H9 (cell line): ENCODE results near the gene ARMC9. TPM values are rescaled to one million over a fixed set of nuclear protein-coding genes. Genes with fewer than 3 reads are reported as not detected.
A peak's percentile ranks its signal among the peaks of the same experiment; 100 is the strongest.

Source experiments
- DNase-seq: peaks from one replicate; pipeline ENCODE4 v3.0.0-alpha.2; 2017
- H2AFZ ChIP-seq: one replicate; pipeline ENCODE4 v1.6.1; 2013; ENCODE audit warnings: mild to moderate bottlenecking, low read length, control low read depth, moderate library complexity
- H2AK5ac ChIP-seq: 2 replicates; pipeline ENCODE4 v1.6.1; 2013; ENCODE audit warnings: low read length, control low read depth, mixed read lengths; ENCODE audit not compliant: insufficient read length
- H2BK120ac ChIP-seq: one replicate; pipeline ENCODE4 v1.6.1; 2013; ENCODE audit warnings: low read depth, mild to moderate bottlenecking, low read length, control low read depth, inconsistent platforms; ENCODE audit not compliant: poor library complexity, severe bottlenecking
- H2BK12ac ChIP-seq: 2 replicates; pipeline ENCODE4 v1.6.1; 2013; ENCODE audit warnings: low read length, control low read depth, mixed read lengths, low read depth; ENCODE audit not compliant: insufficient read length
- H2BK15ac ChIP-seq: 2 replicates; pipeline ENCODE4 v1.6.1; 2013; ENCODE audit warnings: low read depth, low read length, control low read depth
- H2BK20ac ChIP-seq: one replicate; pipeline ENCODE4 v1.6.1; 2013; ENCODE audit warnings: low read depth, mild to moderate bottlenecking, low read length, control low read depth, inconsistent platforms; ENCODE audit not compliant: poor library complexity, severe bottlenecking
- H2BK5ac ChIP-seq: 2 replicates; pipeline ENCODE4 v1.6.1; 2013; ENCODE audit warnings: low read length, control low read depth, mixed read lengths; ENCODE audit not compliant: insufficient read length
- H3K14ac ChIP-seq: 2 replicates; pipeline ENCODE4 v1.6.1; 2013; ENCODE audit warnings: low read length, control low read depth; ENCODE audit not compliant: insufficient read depth
- H3K18ac ChIP-seq: 2 replicates; pipeline ENCODE4 v1.6.1; 2013; ENCODE audit warnings: low read depth, mild to moderate bottlenecking, mixed read lengths, low read length, control low read depth; ENCODE audit not compliant: insufficient read length
- H3K23ac ChIP-seq: 2 replicates; pipeline ENCODE4 v1.6.1; 2013; ENCODE audit warnings: low read length, control low read depth, mixed read lengths, low read depth; ENCODE audit not compliant: insufficient read length
- H3K23me2 ChIP-seq: 2 replicates; pipeline ENCODE4 v1.6.1; 2013; ENCODE audit warnings: low read depth, mild to moderate bottlenecking, mixed read lengths, low read length, control low read depth; ENCODE audit not compliant: insufficient read length, poor library complexity, severe bottlenecking
- H3K27ac ChIP-seq: 2 replicates; pipeline ENCODE4 v1.5.1; 2013; ENCODE audit warnings: low read length, control low read depth, mixed read lengths, low read depth; ENCODE audit not compliant: insufficient read length
- H3K27me3 ChIP-seq: 2 replicates; pipeline ENCODE4 v1.6.1; 2013; ENCODE audit warnings: low read length, control low read depth, inconsistent platforms; ENCODE audit not compliant: insufficient read depth
- H3K4ac ChIP-seq: 2 replicates; pipeline ENCODE4 v1.6.1; 2013; ENCODE audit warnings: low read depth, mild to moderate bottlenecking, control low read depth, inconsistent platforms, low read length, moderate library complexity
- H3K4me1 ChIP-seq: 2 replicates; pipeline ENCODE4 v1.6.1; 2013; ENCODE audit warnings: low read length, control low read depth, inconsistent platforms; ENCODE audit not compliant: insufficient read depth
- H3K4me2 ChIP-seq: 2 replicates; pipeline ENCODE4 v1.6.1; 2013; ENCODE audit warnings: low read length, control low read depth, mixed read lengths; ENCODE audit not compliant: insufficient read length, insufficient read depth
- H3K56ac ChIP-seq: 2 replicates; pipeline ENCODE4 v1.6.1; 2013; ENCODE audit warnings: low read depth, mild to moderate bottlenecking, mixed read lengths, low read length, control low read depth; ENCODE audit not compliant: insufficient read length
- H3K79me1 ChIP-seq: 2 replicates; pipeline ENCODE4 v1.6.1; 2013; ENCODE audit warnings: low read depth, mild to moderate bottlenecking, moderate library complexity, low read length, control low read depth, inconsistent platforms; ENCODE audit not compliant: insufficient read depth, poor library complexity, severe bottlenecking
- H3K79me2 ChIP-seq: 2 replicates; pipeline ENCODE4 v1.6.1; 2013; ENCODE audit warnings: low read length, control low read depth, inconsistent platforms; ENCODE audit not compliant: insufficient read depth
- H3K9ac ChIP-seq: 2 replicates; pipeline ENCODE4 v1.6.1; 2013; ENCODE audit warnings: low read length, control low read depth, mixed read lengths; ENCODE audit not compliant: insufficient read length; ENCODE audit errors: extremely low read depth
- H3K9me3 ChIP-seq: one replicate; pipeline ENCODE4 v1.6.1; 2013; ENCODE audit warnings: low read depth, low read length, inconsistent platforms; ENCODE audit not compliant: control insufficient read depth
- H3T11ph ChIP-seq: one replicate; pipeline ENCODE4 v1.6.1; 2013; ENCODE audit warnings: mild to moderate bottlenecking, low read length, control low read depth, inconsistent platforms
- H4K20me1 ChIP-seq: one replicate; pipeline ENCODE4 v1.6.1; 2013; ENCODE audit not compliant: control insufficient read depth, insufficient read length, insufficient read depth
- H4K5ac ChIP-seq: 2 replicates; pipeline ENCODE4 v1.6.1; 2013; ENCODE audit warnings: low read depth, mild to moderate bottlenecking, mixed read lengths, low read length, control low read depth; ENCODE audit not compliant: insufficient read length
- H4K8ac ChIP-seq: replicated peaks from 2 replicates; pipeline ENCODE4 v1.6.1; 2013; ENCODE audit warnings: low read length, control low read depth, mixed read lengths, low read depth; ENCODE audit not compliant: insufficient read length
- H4K91ac ChIP-seq: 2 replicates; pipeline ENCODE4 v1.6.1; 2013; ENCODE audit warnings: low read depth, mild to moderate bottlenecking, moderate library complexity, mixed read lengths, low read length, control low read depth; ENCODE audit not compliant: insufficient read length
- H3K27ac Mint-ChIP-seq, 3 experiments: 2 replicates in 2 of 3; 3 replicates in 1 of 3; pipeline ENCODE4 v1.8.0; 2020 to 2021; ENCODE audit warnings: mixed read lengths in 3 of 3, mild to moderate bottlenecking in 1 of 3, moderate library complexity in 1 of 3
- H3K27me3 Mint-ChIP-seq: 2 replicates; pipeline ENCODE4 v1.8.0; 2021; ENCODE audit warnings: low read depth, mild to moderate bottlenecking, moderate library complexity, mixed read lengths
- H3K36me3 Mint-ChIP-seq, 3 experiments: 2 replicates in 2 of 3; 3 replicates in 1 of 3; pipeline ENCODE4 v1.8.0; 2020 to 2021; ENCODE audit warnings: low read depth in 3 of 3, mixed read lengths in 3 of 3; ENCODE audit not compliant: insufficient read depth in 1 of 3
- H3K4me1 Mint-ChIP-seq, 2 experiments: 2 replicates each; pipeline ENCODE4 v1.8.0; 2020; ENCODE audit warnings: mixed read lengths in 2 of 2
- H3K4me3 Mint-ChIP-seq, 2 experiments: 2 replicates in 1 of 2; 3 replicates in 1 of 2; pipeline ENCODE4 v1.8.0; 2020 to 2021; ENCODE audit warnings: mild to moderate bottlenecking in 2 of 2, mixed read lengths in 2 of 2, moderate library complexity in 1 of 2
- H3K9me3 Mint-ChIP-seq, 2 experiments: 2 replicates in 1 of 2; 3 replicates in 1 of 2; pipeline ENCODE4 v1.8.0; 2020; ENCODE audit warnings: mild to moderate bottlenecking in 2 of 2, mixed read lengths in 2 of 2, moderate library complexity in 1 of 2
- WGBS: extraction: QIAGEN DNeasy Blood & Tissue Kit; methylation state at CpG from one replicate; pipeline ENCODE4 v1.1.7; 2013; ENCODE audit warnings: missing lambda C conversion rate, low lambda C conversion rate, mixed read lengths; ENCODE audit not compliant: insufficient read length; ENCODE audit errors: extremely low coverage; 5-methylcytosine and 5-hydroxymethylcytosine counted together
- total RNA-seq: library from RNA; stranded (reverse); gene quantifications from 2 replicates; pipeline ENCODE4 v1.2.1, GENCODE V29; 2021
- TF ChIP-seq, protein P1 (sequence below): fragments of 200-600 bp; sonication (generic); conservative IDR thresholded peaks from 3 replicates; pipeline ENCODE4 v1.8.0; 2021; ENCODE audit warnings: antibody characterized with exemption, mild to moderate bottlenecking

The ARMC9 gene
- total RNA-seq, 1 experiment from 2014 or later, result 37.6 TPM

DNA sequence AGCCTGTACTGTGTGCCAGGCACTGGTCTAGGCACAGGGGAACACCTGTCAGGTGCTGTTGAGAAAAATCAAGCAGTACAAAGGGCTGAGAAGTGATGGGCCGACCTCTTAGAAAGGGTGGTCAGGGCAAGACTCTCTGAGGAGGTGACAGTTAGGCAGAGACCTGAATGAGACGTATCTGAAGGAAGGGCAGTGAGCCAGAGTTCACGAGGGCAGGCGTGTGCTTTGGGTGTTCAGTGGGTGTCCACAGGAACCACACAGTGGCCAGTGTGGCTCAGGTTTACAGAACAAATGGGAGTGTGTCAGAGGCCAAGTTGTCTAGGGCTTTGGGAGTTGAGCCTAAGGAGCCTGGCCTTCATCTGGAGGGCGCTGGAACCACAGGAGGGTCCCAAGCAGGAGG is 6.2 kb downstream of the ARMC9 start:
- H3T11ph ChIP-seq, result no peak overlapping the region
- Mint-ChIP-seq H3K9me3 (peaks cover 3 to 8% of the 10 kb centered on the region in 2 experiments; a peak in 4 of 5 replicates), H3K4me1 (peaks cover 13 to 14% of the 10 kb centered on the region in 2 experiments), H3K27me3 (no peaks in the 10 kb centered on the region), H3K4me3 (no peak overlapping the region), H3K36me3 (peaks cover 19 to 54% (median 36%) of the 10 kb centered on the region in 3 experiments), H3K27ac (peak overlapping the region in 2 of 3 experiments; percentile 11 to 22; a peak in 1 of 7 replicates)
- no peak overlapping the region for H2AK5ac ChIP-seq
- H4K5ac ChIP-seq, result no peak overlapping the region
- H4K20me1 ChIP-seq, result no peaks in the 10 kb centered on the region
- H2BK5ac ChIP-seq, result no peak overlapping the region
- no peak for DNase-seq
- no CpG with 5 or more reads among the region's 5 CpGs for WGBS
- H2AFZ ChIP-seq, result no peak overlapping the region
- no peak overlapping the region for H3K4me2 ChIP-seq
- no peak overlapping the region for H3K27ac ChIP-seq
- no peaks in the 10 kb centered on the region; the same call in 1 of the 2 replicates for H3K79me2 ChIP-seq
- no peaks in the 10 kb centered on the region for H3K27me3 ChIP-seq
- no peak overlapping the region for H4K91ac ChIP-seq
- H3K79me1 ChIP-seq, result no peaks in the 10 kb centered on the region
- no peak overlapping the region for H3K14ac ChIP-seq
- TF ChIP-seq, protein P1, sequence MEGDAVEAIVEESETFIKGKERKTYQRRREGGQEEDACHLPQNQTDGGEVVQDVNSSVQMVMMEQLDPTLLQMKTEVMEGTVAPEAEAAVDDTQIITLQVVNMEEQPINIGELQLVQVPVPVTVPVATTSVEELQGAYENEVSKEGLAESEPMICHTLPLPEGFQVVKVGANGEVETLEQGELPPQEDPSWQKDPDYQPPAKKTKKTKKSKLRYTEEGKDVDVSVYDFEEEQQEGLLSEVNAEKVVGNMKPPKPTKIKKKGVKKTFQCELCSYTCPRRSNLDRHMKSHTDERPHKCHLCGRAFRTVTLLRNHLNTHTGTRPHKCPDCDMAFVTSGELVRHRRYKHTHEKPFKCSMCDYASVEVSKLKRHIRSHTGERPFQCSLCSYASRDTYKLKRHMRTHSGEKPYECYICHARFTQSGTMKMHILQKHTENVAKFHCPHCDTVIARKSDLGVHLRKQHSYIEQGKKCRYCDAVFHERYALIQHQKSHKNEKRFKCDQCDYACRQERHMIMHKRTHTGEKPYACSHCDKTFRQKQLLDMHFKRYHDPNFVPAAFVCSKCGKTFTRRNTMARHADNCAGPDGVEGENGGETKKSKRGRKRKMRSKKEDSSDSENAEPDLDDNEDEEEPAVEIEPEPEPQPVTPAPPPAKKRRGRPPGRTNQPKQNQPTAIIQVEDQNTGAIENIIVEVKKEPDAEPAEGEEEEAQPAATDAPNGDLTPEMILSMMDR, result no peak
- H4K8ac ChIP-seq, result no peak overlapping the region
- H3K56ac ChIP-seq, result no peak overlapping the region
- no peaks in the 10 kb centered on the region for H3K23me2 ChIP-seq
- no peak overlapping the region for H3K23ac ChIP-seq
- no peak overlapping the region for H3K18ac ChIP-seq
- no peak overlapping the region for H2BK15ac ChIP-seq
- no peak overlapping the region for H3K9ac ChIP-seq
- H2BK12ac ChIP-seq, result no peak overlapping the region
- H3K4me1 ChIP-seq, result no peaks in the 10 kb centered on the region
- H3K9me3 ChIP-seq, result no peaks in the 10 kb centered on the region
- no peak overlapping the region for H2BK120ac ChIP-seq
- no peak overlapping the region for H3K4ac ChIP-seq
- H2BK20ac ChIP-seq, result no peak overlapping the region
